GM12878 (cell line): ENCODE data around the gene INTS6L. TPM values are rescaled to one million over a fixed set of nuclear protein-coding genes. Genes with fewer than 3 reads are reported as not detected.

ENCODE experiments used
- BACH1 ChIP-seq: fragments of 450-650 bp; IDR thresholded peaks from 2 replicates; pipeline ENCODE4 v1.6.1; 2017; ENCODE audit warnings: mild to moderate bottlenecking, borderline replicate concordance
- BCLAF1 ChIP-seq: fragments of 450-650 bp; IDR thresholded peaks from 2 replicates; pipeline ENCODE4 v1.6.1; 2017; ENCODE audit warnings: antibody characterized with exemption, mild to moderate bottlenecking, moderate library complexity
- BMI1 ChIP-seq: fragments of 450-650 bp; IDR thresholded peaks from 2 replicates; pipeline ENCODE4 v1.6.1; 2016; ENCODE audit warnings: mild to moderate bottlenecking, moderate library complexity, borderline replicate concordance
- CHD4 ChIP-seq: fragments of 200-600 bp; sonication (generic); IDR thresholded peaks from 2 replicates; pipeline ENCODE4 v1.6.1; 2016; ENCODE audit warnings: mild to moderate bottlenecking
- GABPA ChIP-seq: IDR thresholded peaks from 2 replicates; pipeline ENCODE4 v1.6.1; 2014; ENCODE audit warnings: antibody characterized with exemption, low read depth, mild to moderate bottlenecking, inconsistent platforms
- IRF3 ChIP-seq: fragments of 450-650 bp; IDR thresholded peaks from 2 replicates; pipeline ENCODE4 v1.6.1; 2014; ENCODE audit warnings: mild to moderate bottlenecking
- KDM1A ChIP-seq: fragments of 200-600 bp; sonication (generic); IDR thresholded peaks from 2 replicates; pipeline ENCODE4 v1.6.1; 2016; ENCODE audit warnings: borderline replicate concordance
- KLF5 ChIP-seq: fragments of 450-650 bp; IDR thresholded peaks from 2 replicates; pipeline ENCODE4 v1.6.1; 2014; ENCODE audit warnings: mild to moderate bottlenecking; ENCODE audit not compliant: partially characterized antibody
- NBN ChIP-seq: fragments of 450-650 bp; IDR thresholded peaks from 2 replicates; pipeline ENCODE4 v1.6.1; 2016
- NFIC ChIP-seq: IDR thresholded peaks from 2 replicates; pipeline ENCODE4 v1.6.1; 2012; ENCODE audit warnings: low read depth, mild to moderate bottlenecking, inconsistent platforms, low read length, moderate library complexity
- NFXL1 ChIP-seq: fragments of 450-650 bp; IDR thresholded peaks from 2 replicates; pipeline ENCODE4 v1.6.1; 2017; ENCODE audit warnings: antibody characterized with exemption, mild to moderate bottlenecking, borderline replicate concordance
- NR2C1 ChIP-seq: fragments of 450-650 bp; IDR thresholded peaks from 2 replicates; pipeline ENCODE4 v1.6.1; 2017; ENCODE audit warnings: antibody characterized with exemption, mild to moderate bottlenecking, moderate library complexity
- NR2F1 ChIP-seq: fragments of 450-650 bp; conservative IDR thresholded peaks from 2 replicates; pipeline ENCODE4 v1.6.1; 2017; ENCODE audit warnings: mild to moderate bottlenecking
- PAX8 ChIP-seq: fragments of 450-650 bp; IDR thresholded peaks from 2 replicates; pipeline ENCODE4 v1.6.1; 2017; ENCODE audit warnings: mild to moderate bottlenecking, moderate library complexity
- PML ChIP-seq: IDR thresholded peaks from 2 replicates; pipeline ENCODE4 v1.6.1; 2012; ENCODE audit warnings: low read length, inconsistent platforms
- RAD21 ChIP-seq: IDR thresholded peaks from 2 replicates; pipeline ENCODE4 v1.6.1; 2011; ENCODE audit warnings: mild to moderate bottlenecking, low read depth, low read length, moderate library complexity; ENCODE audit not compliant: insufficient read depth
- RAD51 ChIP-seq: fragments of 450-650 bp; IDR thresholded peaks from 2 replicates; pipeline ENCODE4 v1.6.1; 2016; ENCODE audit warnings: moderate library complexity, mild to moderate bottlenecking, inconsistent platforms
- RBBP5 ChIP-seq: fragments of 200-600 bp; sonication (generic); conservative IDR thresholded peaks from 2 replicates; pipeline ENCODE4 v1.6.1; 2016
- RELB ChIP-seq: fragments of 450-650 bp; IDR thresholded peaks from 2 replicates; pipeline ENCODE4 v1.6.1; 2017; ENCODE audit warnings: low read depth, mild to moderate bottlenecking, moderate library complexity
- SP1 ChIP-seq: IDR thresholded peaks from one replicate; pipeline ENCODE4 v1.6.1; 2011; ENCODE audit warnings: low read depth, low read length
- SUPT20H ChIP-seq: IDR thresholded peaks from 2 replicates; pipeline ENCODE4 v1.6.1; 2011; ENCODE audit warnings: low read depth, mild to moderate bottlenecking, low read length, moderate library complexity, borderline replicate concordance; ENCODE audit not compliant: control insufficient read depth
- SUZ12 ChIP-seq: fragments of 200-600 bp; sonication (generic); IDR thresholded peaks from one replicate; pipeline ENCODE4 v1.6.1; 2018; ENCODE audit warnings: antibody characterized with exemption, mild to moderate bottlenecking; ENCODE audit not compliant: unreplicated experiment
- USF1 ChIP-seq: IDR thresholded peaks from 2 replicates; pipeline ENCODE4 v1.6.1; 2011; ENCODE audit warnings: borderline replicate concordance, low read depth, mild to moderate bottlenecking, moderate library complexity, mixed read lengths, low read length; ENCODE audit not compliant: insufficient read depth; ENCODE audit errors: extremely low read length
- ZNF384 ChIP-seq: IDR thresholded peaks from 2 replicates; pipeline ENCODE4 v1.6.1; 2012; ENCODE audit warnings: low read depth, mild to moderate bottlenecking, low read length, improper control_type of control experiment, borderline replicate concordance
- polyA plus RNA-seq, 11 experiments: library from polyadenylated mRNA; depleted of rRNA in 4 of 11; unstranded in 6 of 11; stranded (reverse) in 5 of 11; fragments of >200 nt; fragmentation: Nextera tagmentation in 4 of 11; fragmentation: Illumina TruSeq in 1 of 11; extraction: Ambion mirVana in 4 of 11; extraction: Trizol in 1 of 11; gene quantifications; 1 replicate in 1 of 11; 2 replicates in 10 of 11; pipeline versions ENCODE4 v1.2.1 to v1.2.3, GENCODE V29; 2011 to 2016; ENCODE audit warnings: inconsistent platforms in 2 of 11, missing spikeins in 2 of 11, low read depth in 1 of 11
- total RNA-seq, 4 experiments: library from RNA; depleted of rRNA in 3 of 4; stranded (reverse); fragments of >200 nt in 3 of 4; fragmentation: Illumina TruSeq in 1 of 4; extraction: Trizol in 1 of 4; gene quantifications; 2 replicates each; pipeline versions ENCODE4 v1.2.1 to v1.2.3, GENCODE V29; 2013 to 2021

INTS6L gene
- total and polyA plus RNA-seq, 10 of the 15 experiments (the other 5 are each of a cell fraction or from before 2014, with no cell fraction given) = 4.9 to 84.9 (median 15.3) TPM

- TF ChIP-seq NR2F1 (no peak), CHD4 (no peak), BCLAF1 (no peak), SUZ12 (no peak), PML (peak; percentile 97), BACH1 (peak; percentile 27; the same call in 1 of the 2 replicates), SUPT20H (no peak), NFXL1 (no peak), NFIC (no peak), RELB (no peak), GABPA (no peak), KDM1A (no peak), NR2C1 (no peak), KLF5 (no peak), RAD51 (peak; percentile 91), USF1 (peak; percentile 86), IRF3 (no peak), NBN (no peak; the same call in 1 of the 2 replicates), SP1 (no peak), ZNF384 (no peak), RAD21 (no peak), RBBP5 (no peak), PAX8 (no peak), BMI1 (no peak)
These were observed at the start of gene INTS6L (continued) for GRCh38 chrX:135520553-135521404.
